Activated CD4-positive, CD25-positive, alpha-beta regulatory T cell treated with anti-CD3 and anti-CD28 coated beads, Interleukin-2, amount 50 U/mL, for 16 hours (primary cell): ENCODE data around the gene PARP1.
"Not testable (repeated sequence)": the region's sequence is repeated elsewhere in the genome, so short reads cannot be mapped to it uniquely, and the experiment has no call there.

Source experiments
- DNase-seq: peaks from one replicate; pipeline ENCODE4 v3.0.0-alpha.2; 2020; ENCODE audit warnings: low read depth, low spot score

The PARP1 gene

DNA sequence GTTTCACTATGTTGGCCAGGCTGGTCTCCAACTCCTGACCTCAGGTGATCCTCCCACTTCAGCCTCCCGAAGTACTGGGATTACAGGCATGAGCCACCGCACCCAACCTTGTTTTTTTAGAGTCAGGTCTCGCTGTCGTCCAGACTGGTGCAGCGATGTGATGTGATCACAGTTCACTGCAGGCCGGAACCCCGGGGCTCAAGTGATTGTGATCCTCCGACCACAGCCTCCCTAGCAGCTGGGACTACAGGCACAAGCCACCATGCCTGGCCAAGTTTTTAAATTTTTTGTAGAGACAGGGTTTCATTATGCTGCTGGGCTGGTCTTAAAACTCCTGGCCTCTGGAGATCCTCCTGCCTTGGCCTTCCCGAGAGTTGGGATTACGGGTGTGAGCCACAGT lies 52.9 kb downstream of the PARP1 start:
- no peak for DNase-seq

GRCh38 chr1:226353698-226354525 lies 54.0 kb downstream of the PARP1 start:
- no peak for DNase-seq

DNA sequence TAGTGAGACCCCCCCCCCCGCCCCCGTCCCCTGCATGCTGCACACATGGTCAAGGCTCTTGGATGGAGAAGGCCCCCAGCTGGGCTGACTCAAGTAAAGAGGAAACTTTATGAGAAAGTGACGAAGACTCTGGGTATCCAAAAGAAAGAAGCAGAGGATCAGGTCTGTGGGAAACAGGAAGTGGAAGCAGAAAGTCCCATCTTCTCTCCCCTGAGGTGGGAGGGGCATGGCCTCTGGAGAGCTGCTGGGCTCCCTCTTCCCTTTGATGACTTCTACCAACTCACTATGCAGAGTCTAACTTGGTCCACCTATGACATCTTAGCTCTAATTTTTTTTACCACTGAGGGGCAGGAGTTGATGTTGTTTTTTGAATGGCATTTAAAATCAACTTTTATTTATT lies 56.2 kb downstream of the PARP1 start:
- no peak for DNase-seq

- DNase-seq, result no peak
Measured at GRCh38 chr1:226350519-226350865, 57.4 kb downstream of the PARP1 start.

DNA sequence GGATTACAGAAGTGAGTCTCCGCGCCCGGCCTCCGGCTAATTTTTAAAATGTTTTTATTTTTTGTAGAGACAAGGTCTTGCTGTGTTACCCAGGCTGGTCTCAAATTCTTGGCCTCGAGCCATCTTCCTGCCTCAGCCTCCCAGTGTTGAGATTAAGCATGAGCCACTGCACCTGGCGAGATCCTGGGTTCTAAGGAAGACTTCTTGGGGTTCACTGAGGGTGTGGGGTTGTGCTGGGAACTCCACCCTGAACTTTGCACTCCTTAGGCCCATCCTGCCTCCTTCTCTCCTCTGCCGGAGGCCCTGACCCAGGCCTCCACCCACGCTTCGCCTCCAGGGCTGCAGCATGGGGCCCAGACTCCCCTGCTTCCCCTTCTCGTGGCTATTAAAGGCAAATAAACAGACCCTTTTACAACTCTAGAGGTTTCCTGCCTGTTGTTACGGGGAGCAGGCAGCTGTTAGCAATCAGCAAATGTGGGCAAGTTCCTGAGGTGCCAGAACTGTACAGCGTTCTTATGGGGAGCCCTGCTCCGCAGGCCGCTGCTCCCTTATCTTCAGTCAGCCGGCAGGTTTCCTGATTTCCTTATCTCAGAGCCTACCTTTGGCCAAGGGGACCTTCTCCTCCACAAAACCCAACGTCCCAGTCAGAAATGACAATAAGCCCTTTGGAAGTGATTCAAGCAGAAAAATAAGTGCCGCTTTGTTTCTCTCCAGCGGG lies 57.9 kb downstream of the PARP1 start:
- DNase-seq, result no peak

- DNase-seq, result no peak
Measured at GRCh38 chr1:226349081-226349480, 58.8 kb downstream of the PARP1 start.

- no peak for DNase-seq
Measured at GRCh38 chr1:226344441-226345259, 63.2 kb downstream of the PARP1 start.

GRCh38 chr1:226342656-226343055 lies 65.2 kb downstream of the PARP1 start:
- no peak for DNase-seq

DNA sequence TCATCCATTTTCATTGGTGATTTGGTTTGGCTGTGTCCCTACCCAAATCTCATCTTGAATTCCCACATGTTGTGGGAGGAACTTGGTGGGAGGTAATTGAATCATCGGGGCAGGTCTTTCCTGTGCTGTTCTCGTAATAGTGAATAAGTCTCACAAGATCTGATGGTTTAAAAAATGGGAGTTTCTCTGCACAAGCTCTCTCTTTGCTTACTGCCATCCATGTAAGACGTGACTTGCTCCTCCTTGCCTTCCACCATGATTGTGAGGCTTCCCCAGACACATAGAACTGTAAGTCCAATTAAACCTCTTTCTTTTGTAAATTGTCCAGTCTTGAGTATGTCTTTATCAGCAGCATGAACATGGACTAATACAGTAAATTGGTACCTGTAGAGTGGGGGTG lies 67.8 kb downstream of the PARP1 start:
- DNase-seq, result not testable (repeated sequence)

DNA sequence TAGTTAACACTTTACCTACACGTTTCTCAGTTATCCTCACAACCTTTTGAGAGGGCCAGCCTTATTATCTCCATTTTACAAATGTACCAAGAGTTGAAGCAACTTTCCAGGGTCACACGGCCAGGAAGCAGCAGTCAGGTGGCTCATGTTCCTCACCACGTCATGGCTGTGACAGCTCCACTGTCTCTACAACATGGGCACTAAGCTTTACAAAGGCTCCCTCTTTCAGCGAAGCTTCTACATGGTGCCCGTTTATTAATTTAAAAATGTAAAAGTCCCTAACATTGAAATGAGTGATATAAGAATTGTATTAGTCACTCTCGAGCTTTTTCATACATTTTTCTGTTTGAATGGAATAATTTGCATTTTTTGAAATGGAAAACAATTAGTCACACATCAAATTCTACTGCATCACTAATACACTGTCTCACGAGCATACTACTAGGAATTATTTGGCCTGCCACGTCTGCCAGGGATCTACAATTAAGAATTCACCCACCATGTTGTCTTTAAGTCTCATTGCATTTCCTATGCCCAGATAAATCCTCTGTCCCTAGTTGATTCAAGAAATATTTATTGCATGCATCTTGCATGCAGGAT lies 70.5 kb downstream of the PARP1 start:
- no peak for DNase-seq

- no peak for DNase-seq
Measured at GRCh38 chr1:226335661-226336060, 72.2 kb downstream of the PARP1 start.

GRCh38 chr1:226332947-226333346 lies 74.9 kb downstream of the PARP1 start:
- DNase-seq, result no peak

GRCh38 chr1:226329237-226329636 lies 78.7 kb downstream of the PARP1 start:
- no peak for DNase-seq

GRCh38 chr1:226327761-226328162 lies 80.1 kb downstream of the PARP1 start:
- no peak for DNase-seq

DNA sequence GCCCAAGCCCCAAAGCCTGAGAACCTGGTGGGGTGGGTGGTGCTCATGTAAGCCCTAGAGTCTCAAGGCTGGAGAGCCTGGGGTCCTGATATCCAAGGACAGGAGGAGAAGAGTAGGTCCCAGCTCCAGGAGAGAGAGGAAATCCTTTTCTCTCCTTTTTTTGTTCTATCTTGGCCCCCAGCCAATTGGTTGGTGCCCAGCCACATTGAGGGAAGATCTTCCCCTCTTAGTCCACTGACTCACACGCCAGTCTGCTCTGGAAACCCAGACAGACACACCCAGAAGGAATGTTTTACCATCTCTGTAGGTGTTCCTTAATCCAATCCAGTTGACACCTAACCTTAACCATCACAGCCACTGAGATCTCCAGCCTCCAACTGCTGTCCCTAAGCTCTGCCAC lies 82.7 kb downstream of the PARP1 start:
- DNase-seq, result no peak

DNA sequence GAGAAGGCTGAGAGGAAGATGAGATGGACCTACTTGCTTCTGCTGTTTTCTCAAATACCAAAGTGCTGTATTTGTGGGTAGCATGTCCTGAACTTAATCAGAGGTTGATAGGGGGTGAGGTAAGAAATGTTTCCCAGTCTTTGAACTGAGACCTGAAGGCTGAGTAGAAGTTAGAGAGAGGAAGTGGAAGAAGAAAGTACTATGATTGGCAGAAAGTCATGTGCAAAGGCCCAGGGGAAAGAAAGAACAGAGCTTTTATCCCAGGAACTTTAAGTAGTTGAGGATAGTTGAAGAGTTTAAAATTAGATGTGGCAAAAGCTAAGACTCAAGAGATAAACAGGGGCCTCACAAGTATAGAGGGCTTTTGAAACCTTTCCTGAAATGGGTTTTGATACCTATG lies 83.4 kb downstream of the PARP1 start:
- DNase-seq, result no peak

DNA sequence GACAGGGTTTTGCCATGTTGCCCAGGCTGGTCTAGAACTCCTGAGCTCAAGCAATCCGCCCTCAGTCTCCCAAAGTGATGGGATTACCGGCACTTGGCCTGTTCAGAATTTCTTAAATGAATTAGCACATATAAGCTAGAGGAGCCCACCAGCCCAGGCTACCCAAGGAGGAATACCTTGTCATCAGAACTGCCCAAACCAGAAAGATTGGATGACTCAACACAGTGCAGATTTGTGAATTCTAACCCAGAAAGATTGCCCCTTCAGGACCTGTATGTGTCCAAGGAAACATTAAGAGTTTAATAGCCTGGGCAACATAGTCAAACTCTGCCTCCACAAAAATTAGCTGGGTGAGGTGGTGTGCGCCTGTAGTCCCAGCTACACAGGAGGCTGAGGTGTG lies 84.9 kb downstream of the PARP1 start:
- no peak for DNase-seq

GRCh38 chr1:226320930-226321329 lies 87.0 kb downstream of the PARP1 start:
- no peak for DNase-seq

GRCh38 chr1:226318471-226318870 lies 89.4 kb downstream of the PARP1 start:
- no peak for DNase-seq

DNA sequence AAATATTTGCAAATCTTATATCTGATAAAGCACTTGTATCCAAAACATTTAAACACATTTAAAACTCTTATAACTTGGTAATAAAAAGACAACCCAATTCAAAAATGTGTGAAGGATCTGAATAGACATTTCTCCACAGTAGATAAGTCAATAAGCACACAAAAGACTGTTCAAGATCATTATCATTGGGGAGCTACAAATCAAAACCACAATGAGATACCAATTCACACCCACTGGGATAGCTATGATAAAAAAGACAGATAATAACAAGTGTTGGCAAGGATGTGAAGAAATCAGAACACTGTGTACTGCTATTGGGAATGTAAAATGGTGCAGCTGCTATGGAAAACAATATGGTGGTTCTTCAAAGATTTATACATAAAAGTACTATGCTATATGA lies 93.8 kb downstream of the PARP1 start:
- DNase-seq, result no peak

GRCh38 chr1:226312065-226312464 lies 95.8 kb downstream of the PARP1 start:
- DNase-seq, result no peak

DNA sequence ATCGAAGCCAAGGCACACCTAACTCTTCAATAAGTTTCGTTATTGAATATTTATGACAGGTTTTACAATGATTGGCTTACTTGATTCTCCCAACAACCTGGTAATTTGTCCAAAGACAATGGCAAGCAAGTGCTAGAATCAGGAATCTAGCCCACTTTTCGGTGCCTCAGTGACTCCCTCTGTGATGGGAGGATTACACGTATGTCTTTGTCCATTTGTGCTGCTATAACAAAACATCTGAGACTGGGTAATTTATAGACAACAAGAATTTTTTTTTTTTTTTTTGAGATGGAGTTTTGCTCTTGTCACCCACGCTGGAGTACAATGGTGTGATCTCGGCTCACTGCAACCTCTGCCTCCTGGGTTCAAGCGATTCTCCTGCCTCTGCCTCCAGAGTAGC lies 96.5 kb downstream of the PARP1 start:
- DNase-seq, result no peak
